GM12864 (cell line): ENCODE data around the gene WDR1.

Experiments
- DNase-seq: peaks from one replicate; pipeline ENCODE4 v3.0.0-alpha.2; 2011; ENCODE audit warnings: low read depth
- H3K4me3 ChIP-seq: 2 replicates; pipeline ENCODE4 v1.5.1; 2011; ENCODE audit warnings: mild to moderate bottlenecking, low read depth, low read length, control low read depth
- CTCF ChIP-seq: IDR thresholded peaks from 2 replicates; pipeline ENCODE4 v1.5.1; 2011; ENCODE audit warnings: low read depth, mild to moderate bottlenecking, moderate library complexity, low read length, control low read depth, inconsistent platforms; ENCODE audit errors: missing control alignments

The WDR1 gene

GRCh38 chr4:10160281-10160856 lies 43.8 kb upstream of the WDR1 start:
- H3K4me3 ChIP-seq, result no peak overlapping the region
- DNase-seq, result no peak
- peak; percentile 21 for TF ChIP-seq CTCF

- H3K4me3 ChIP-seq, result no peak overlapping the region
- TF ChIP-seq CTCF, result no peak
- DNase-seq, result no peak
These were observed 43.1 kb upstream of the WDR1 start for GRCh38 chr4:10159671-10160070.

GRCh38 chr4:10158333-10158942 lies 41.8 kb upstream of the WDR1 start:
- DNase-seq, result no peak
- no peak overlapping the region for H3K4me3 ChIP-seq
- no peak for TF ChIP-seq CTCF

- DNase-seq, result peak; percentile 12
- H3K4me3 ChIP-seq, result no peak overlapping the region
- TF ChIP-seq CTCF, result peak; percentile 84
These were observed 41.1 kb upstream of the WDR1 start for GRCh38 chr4:10157478-10158332.

- no peak for DNase-seq
- TF ChIP-seq CTCF, result no peak
- no peak overlapping the region for H3K4me3 ChIP-seq
These were observed 37.6 kb upstream of the WDR1 start for GRCh38 chr4:10154241-10154640.

GRCh38 chr4:10153161-10153560 lies 36.6 kb upstream of the WDR1 start:
- no peak overlapping the region for H3K4me3 ChIP-seq
- no peak for DNase-seq
- TF ChIP-seq CTCF, result peak; percentile 1
